Loucy (cell line): Measurements from ENCODE around the gene THSD7A.

Experiments used
- H2AFZ ChIP-seq: fragments of 200-600 bp; sonication (generic); 2 replicates; pipeline ENCODE4 v1.6.0; 2016; ENCODE audit warnings: antibody characterized with exemption, mild to moderate bottlenecking, low read length, moderate library complexity
- H3F3A ChIP-seq: fragments of 200-600 bp; 2 replicates; pipeline ENCODE4 v1.6.0; 2016; ENCODE audit warnings: antibody characterized with exemption, low read depth, mild to moderate bottlenecking
- H3K27me3 ChIP-seq: fragments of 200-600 bp; sonication (generic); 2 replicates; pipeline ENCODE4 v1.6.1; 2014; ENCODE audit warnings: low read length, mild to moderate bottlenecking; ENCODE audit not compliant: insufficient read depth, poor library complexity, severe bottlenecking
- H3K36me3 ChIP-seq: fragments of 200-600 bp; sonication (generic); 2 replicates; pipeline ENCODE4 v1.6.1; 2016; ENCODE audit warnings: low read length; ENCODE audit not compliant: insufficient read depth
- H3K4me1 ChIP-seq: fragments of 200-600 bp; sonication (generic); 2 replicates; pipeline ENCODE4 v1.5.1; 2014; ENCODE audit warnings: low read length, mild to moderate bottlenecking; ENCODE audit not compliant: insufficient read depth, poor library complexity, severe bottlenecking
- H3K4me2 ChIP-seq: fragments of 200-600 bp; sonication (generic); 2 replicates; pipeline ENCODE4 v1.6.0; 2014; ENCODE audit warnings: antibody characterized with exemption, low read length, low read depth, mild to moderate bottlenecking; ENCODE audit not compliant: poor library complexity, severe bottlenecking
- H3K4me3 ChIP-seq: fragments of 200-600 bp; sonication (generic); 2 replicates; pipeline ENCODE4 v1.5.1; 2014; ENCODE audit warnings: low read length, mild to moderate bottlenecking, mixed read lengths; ENCODE audit not compliant: poor library complexity, severe bottlenecking
- H3K79me2 ChIP-seq: fragments of 200-600 bp; sonication (generic); 2 replicates; pipeline ENCODE4 v1.6.1; 2014; ENCODE audit warnings: low read length; ENCODE audit not compliant: insufficient read depth
- H3K9ac ChIP-seq: fragments of 200-600 bp; sonication (generic); 2 replicates; pipeline ENCODE4 v1.6.0; 2014; ENCODE audit warnings: mild to moderate bottlenecking, low read depth, low read length, moderate library complexity; ENCODE audit not compliant: poor library complexity, severe bottlenecking
- H3K9me2 ChIP-seq: fragments of 200-600 bp; sonication (generic); replicated peaks from 2 replicates; pipeline ENCODE4 v1.6.1; 2016; ENCODE audit warnings: low read depth, low read length, mixed read lengths
- H3K9me3 ChIP-seq: fragments of 200-600 bp; sonication (generic); 2 replicates; pipeline ENCODE4 v1.6.1; 2014; ENCODE audit warnings: mild to moderate bottlenecking, antibody characterized with exemption, low read length, low read depth; ENCODE audit not compliant: insufficient read depth
- H4K20me1 ChIP-seq: fragments of 200-600 bp; sonication (generic); 2 replicates; pipeline ENCODE4 v1.6.0; 2014; ENCODE audit warnings: antibody characterized with exemption, low read length, mild to moderate bottlenecking; ENCODE audit not compliant: insufficient read depth, poor library complexity, severe bottlenecking
- EZH2phosphoT487 ChIP-seq: fragments of 200-600 bp; IDR thresholded peaks from 2 replicates; pipeline ENCODE4 v1.6.1; 2018; ENCODE audit warnings: antibody characterized with exemption, mild to moderate bottlenecking, moderate library complexity, borderline replicate concordance
- TF ChIP-seq, protein P1 (sequence below): fragments of 200-600 bp; sonication (generic); conservative IDR thresholded peaks from 2 replicates; pipeline ENCODE4 v1.5.1; 2014; ENCODE audit warnings: mild to moderate bottlenecking, antibody characterized with exemption, low read length

Gene THSD7A

DNA sequence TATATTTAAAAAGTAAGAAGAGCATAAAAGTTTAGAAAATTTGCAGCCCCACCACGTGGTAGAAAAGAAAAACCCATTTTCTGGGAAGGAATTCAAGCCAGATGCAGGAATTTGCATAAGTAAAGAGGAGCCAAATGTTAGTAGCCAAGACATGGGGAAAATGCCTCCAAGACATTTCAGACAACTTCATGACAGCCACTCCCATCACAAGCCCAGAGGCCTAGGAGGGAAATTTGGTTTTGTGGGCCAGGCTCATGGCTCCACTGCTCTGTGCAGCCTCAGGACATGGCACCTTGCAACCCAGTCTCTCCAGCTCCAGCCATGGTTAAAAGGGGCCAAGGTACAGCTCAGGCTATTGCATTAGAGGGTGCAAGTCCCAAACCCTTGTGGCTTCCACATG, 411.9 kb downstream of the THSD7A start:
- no peak overlapping the region for H2AFZ ChIP-seq
- H3K9ac ChIP-seq: no peak overlapping the region

DNA sequence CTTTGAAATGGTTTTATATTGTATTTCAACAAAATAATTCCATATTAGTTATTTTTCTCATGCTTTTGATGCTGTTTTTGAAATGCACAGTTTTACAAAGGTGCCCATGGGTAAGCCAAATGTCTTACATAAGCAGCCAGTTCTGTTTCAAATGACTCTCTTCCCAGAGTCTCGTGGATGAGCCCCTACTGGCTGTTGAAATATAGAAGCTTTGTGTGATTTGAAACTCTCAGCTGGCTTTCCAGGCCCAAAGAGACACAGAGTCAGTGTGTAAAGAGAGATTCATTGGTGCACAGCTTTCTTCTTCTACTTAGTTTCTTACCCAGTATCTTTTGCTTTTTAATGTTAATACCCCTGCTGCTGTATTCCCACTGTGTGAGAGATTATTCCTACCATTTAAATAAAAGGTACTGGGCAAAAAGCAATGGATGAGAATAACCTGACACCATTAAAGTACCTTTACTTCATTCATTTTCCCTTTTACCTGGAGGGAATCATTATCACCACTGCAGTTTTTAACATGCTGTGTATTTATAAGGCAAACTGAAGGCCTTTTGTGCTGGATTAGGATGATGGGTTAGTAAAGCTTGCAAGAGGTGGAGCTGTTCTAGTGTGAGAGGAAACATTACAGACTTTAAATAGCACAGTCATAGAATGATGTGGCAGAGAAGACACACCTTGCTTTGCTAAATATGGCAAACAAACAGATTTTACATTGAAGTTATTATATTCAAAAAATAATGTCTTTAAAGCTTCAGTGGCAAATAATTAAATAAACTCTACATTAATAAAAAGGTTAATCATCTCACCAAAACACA, 415.1 kb downstream of the THSD7A start:
- no peaks in the 10 kb centered on the region for H3K79me2 ChIP-seq
- no peaks in the 10 kb centered on the region for H3K9me2 ChIP-seq
- H4K20me1 ChIP-seq: no peaks in the 10 kb centered on the region
- peaks cover 11% of the 10 kb centered on the region; the same call in 1 of the 2 replicates for H3K9me3 ChIP-seq
- H3K36me3 ChIP-seq: no peaks in the 10 kb centered on the region
- no peak overlapping the region for H2AFZ ChIP-seq
- TF ChIP-seq EZH2phosphoT487: no peak
- TF ChIP-seq, protein P1, sequence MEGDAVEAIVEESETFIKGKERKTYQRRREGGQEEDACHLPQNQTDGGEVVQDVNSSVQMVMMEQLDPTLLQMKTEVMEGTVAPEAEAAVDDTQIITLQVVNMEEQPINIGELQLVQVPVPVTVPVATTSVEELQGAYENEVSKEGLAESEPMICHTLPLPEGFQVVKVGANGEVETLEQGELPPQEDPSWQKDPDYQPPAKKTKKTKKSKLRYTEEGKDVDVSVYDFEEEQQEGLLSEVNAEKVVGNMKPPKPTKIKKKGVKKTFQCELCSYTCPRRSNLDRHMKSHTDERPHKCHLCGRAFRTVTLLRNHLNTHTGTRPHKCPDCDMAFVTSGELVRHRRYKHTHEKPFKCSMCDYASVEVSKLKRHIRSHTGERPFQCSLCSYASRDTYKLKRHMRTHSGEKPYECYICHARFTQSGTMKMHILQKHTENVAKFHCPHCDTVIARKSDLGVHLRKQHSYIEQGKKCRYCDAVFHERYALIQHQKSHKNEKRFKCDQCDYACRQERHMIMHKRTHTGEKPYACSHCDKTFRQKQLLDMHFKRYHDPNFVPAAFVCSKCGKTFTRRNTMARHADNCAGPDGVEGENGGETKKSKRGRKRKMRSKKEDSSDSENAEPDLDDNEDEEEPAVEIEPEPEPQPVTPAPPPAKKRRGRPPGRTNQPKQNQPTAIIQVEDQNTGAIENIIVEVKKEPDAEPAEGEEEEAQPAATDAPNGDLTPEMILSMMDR: no peak
- H3K27me3 ChIP-seq: no peaks in the 10 kb centered on the region
- no peak overlapping the region for H3K9ac ChIP-seq
- no peaks in the 10 kb centered on the region for H3F3A ChIP-seq
- no peak overlapping the region for H3K4me3 ChIP-seq
- no peaks in the 10 kb centered on the region for H3K4me1 ChIP-seq
- H3K4me2 ChIP-seq: no peak overlapping the region

More for the DNA sequence above, 411.9 kb downstream of the THSD7A start:
- Histone ChIP-seq H3K4me2 (no peak overlapping the region), H4K20me1 (no peaks in the 10 kb centered on the region), H3K4me1 (no peaks in the 10 kb centered on the region), H3K27me3 (no peaks in the 10 kb centered on the region), H3F3A (no peaks in the 10 kb centered on the region), H3K9me2 (no peaks in the 10 kb centered on the region), H3K4me3 (no peak overlapping the region), H3K79me2 (no peaks in the 10 kb centered on the region), H3K9me3 (peaks cover 11% of the 10 kb centered on the region; the same call in 1 of the 2 replicates), H3K36me3 (no peaks in the 10 kb centered on the region)
- TF ChIP-seq, protein P1: no peak
- TF ChIP-seq EZH2phosphoT487: no peak

DNA sequence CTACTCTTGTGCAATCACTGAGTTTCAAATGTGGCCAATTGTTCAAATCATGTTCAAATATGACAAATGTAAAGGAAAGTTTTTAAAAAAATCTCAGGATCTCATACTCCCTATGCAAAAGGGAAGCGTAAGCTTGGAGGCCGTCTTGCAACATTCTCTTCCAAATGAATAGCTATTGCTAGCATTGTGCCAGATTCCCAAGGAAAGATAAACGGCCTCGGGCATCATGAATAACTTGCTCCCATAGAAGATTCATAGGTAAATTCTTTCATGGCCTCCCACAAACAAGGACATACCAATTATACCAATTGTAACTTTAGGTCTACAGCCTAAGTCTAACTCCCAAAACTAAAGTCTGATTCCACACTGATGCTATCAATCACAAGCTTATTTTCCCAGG, 416.9 kb downstream of the THSD7A start:
- H3K36me3 ChIP-seq: no peaks in the 10 kb centered on the region
- H3K9ac ChIP-seq: no peak overlapping the region
- H3K4me2 ChIP-seq: no peak overlapping the region
- H3K79me2 ChIP-seq: no peaks in the 10 kb centered on the region
- H3K4me1 ChIP-seq: no peaks in the 10 kb centered on the region
- H3K9me2 ChIP-seq: no peaks in the 10 kb centered on the region
- TF ChIP-seq, protein P1: no peak
- TF ChIP-seq EZH2phosphoT487: no peak
- H3K9me3 ChIP-seq: peaks cover 2% of the 10 kb centered on the region; the same call in 1 of the 2 replicates
- H4K20me1 ChIP-seq: no peaks in the 10 kb centered on the region
- no peaks in the 10 kb centered on the region for H3K27me3 ChIP-seq
- H3K4me3 ChIP-seq: no peak overlapping the region
- no peaks in the 10 kb centered on the region for H3F3A ChIP-seq
- no peak overlapping the region for H2AFZ ChIP-seq
